HepG2 (cell line): ENCODE data around the gene PGP. TPM values are rescaled to one million over a fixed set of nuclear protein-coding genes. Genes with fewer than 3 reads are reported as not detected.

Source experiments
- AHR ChIP-seq: IDR thresholded peaks from 2 replicates; pipeline ENCODE4 v1.6.1; 2018; ENCODE audit warnings: missing genetic modification reagents, missing compliant biosample characterization
- ARID5B ChIP-seq: IDR thresholded peaks from 2 replicates; pipeline ENCODE4 v1.4.0; 2020; ENCODE audit warnings: mild to moderate bottlenecking, missing genetic modification reagents
- HNRNPL ChIP-seq: fragments of 200-400 bp; formaldehyde crosslinking; IDR thresholded peaks from 2 replicates; pipeline ENCODE4 v1.6.1; 2017; ENCODE audit warnings: mild to moderate bottlenecking, low read depth, low read length
- MAX ChIP-seq: IDR thresholded peaks from 2 replicates; pipeline ENCODE4 v1.6.1; 2012; ENCODE audit warnings: inconsistent platforms
- MYPOP ChIP-seq: sonication (generic); formaldehyde crosslinking; IDR thresholded peaks from 2 replicates; pipeline ENCODE4 v1.8.1; 2023; ENCODE audit warnings: mild to moderate bottlenecking, moderate library complexity, missing genetic modification reagents
- NCOA5 ChIP-seq: sonication (generic); formaldehyde crosslinking; IDR thresholded peaks from 2 replicates; pipeline ENCODE4 v1.4.0; 2020; ENCODE audit warnings: missing genetic modification reagents
- RARG ChIP-seq: sonication (generic); formaldehyde crosslinking; IDR thresholded peaks from 2 replicates; pipeline ENCODE4 v1.4.0; 2020; ENCODE audit warnings: low read depth, mild to moderate bottlenecking, missing genetic modification reagents
- REXO4 ChIP-seq: sonication (generic); formaldehyde crosslinking; IDR thresholded peaks from 2 replicates; pipeline ENCODE4 v1.8.0; 2022; ENCODE audit warnings: missing genetic modification reagents, mild to moderate bottlenecking, borderline replicate concordance
- SMAD1 ChIP-seq: sonication (generic); formaldehyde crosslinking; IDR thresholded peaks from 2 replicates; pipeline ENCODE4 v1.4.0; 2020; ENCODE audit warnings: missing genetic modification reagents, low read depth, mild to moderate bottlenecking, borderline replicate concordance
- XBP1 ChIP-seq: sonication (generic); formaldehyde crosslinking; IDR thresholded peaks from 2 replicates; pipeline ENCODE4 v1.5.0; 2020; ENCODE audit warnings: missing genetic modification reagents
- ZBTB34 ChIP-seq: sonication (generic); formaldehyde crosslinking; IDR thresholded peaks from 2 replicates; pipeline ENCODE4 v1.8.0; 2022; ENCODE audit warnings: mild to moderate bottlenecking, missing genetic modification reagents
- ZFX ChIP-seq: sonication (generic); formaldehyde crosslinking; IDR thresholded peaks from 2 replicates; pipeline ENCODE4 v1.4.0; 2020; ENCODE audit warnings: mild to moderate bottlenecking, low read depth, missing genetic modification reagents, moderate library complexity
- ZNF570 ChIP-seq: sonication (generic); formaldehyde crosslinking; IDR thresholded peaks from 2 replicates; pipeline ENCODE4 v1.4.0; 2020; ENCODE audit warnings: mild to moderate bottlenecking, missing genetic modification reagents, borderline replicate concordance
- ZNF878 ChIP-seq: sonication (generic); formaldehyde crosslinking; IDR thresholded peaks from 2 replicates; pipeline ENCODE4 v1.8.1; 2023; ENCODE audit warnings: mild to moderate bottlenecking, missing genetic modification reagents, moderate library complexity
- ZSCAN29 ChIP-seq: sonication (generic); formaldehyde crosslinking; conservative IDR thresholded peaks from 2 replicates; pipeline ENCODE4 v1.4.0; 2020; ENCODE audit warnings: mild to moderate bottlenecking, missing genetic modification reagents
- polyA plus RNA-seq, 8 experiments: library from polyadenylated mRNA; depleted of rRNA in 3 of 8; stranded (reverse) in 7 of 8; unstranded in 1 of 8; fragments of >200 nt; fragmentation: Illumina TruSeq in 4 of 8; extraction: Trizol in 4 of 8; gene quantifications; 2 replicates each; pipeline versions ENCODE4 v1.2.1 to v1.2.3, GENCODE V29; 2011 to 2016; ENCODE audit warnings: low read depth in 4 of 8, missing spikeins in 1 of 8, mixed read lengths in 1 of 8; ENCODE audit not compliant: insufficient read depth in 1 of 8
- total RNA-seq, 5 experiments: library from RNA; depleted of rRNA; stranded (reverse); fragments of >200 nt; fragmentation: Illumina TruSeq; extraction: Trizol; gene quantifications; 2 replicates each; pipeline ENCODE4 v1.2.3, GENCODE V29; 2016; ENCODE audit warnings: low read depth in 1 of 5
- TF ChIP-seq, protein P1 (sequence below): IDR thresholded peaks from 2 replicates; pipeline ENCODE4 v1.6.1; 2018; ENCODE audit warnings: missing genetic modification reagents, mild to moderate bottlenecking, missing compliant biosample characterization

Gene PGP
- total and polyA plus RNA-seq, 2 of the 13 experiments (the other 11 are each of a cell fraction or from before 2014, with no cell fraction given): 7.3 to 18.3 TPM

DNA sequence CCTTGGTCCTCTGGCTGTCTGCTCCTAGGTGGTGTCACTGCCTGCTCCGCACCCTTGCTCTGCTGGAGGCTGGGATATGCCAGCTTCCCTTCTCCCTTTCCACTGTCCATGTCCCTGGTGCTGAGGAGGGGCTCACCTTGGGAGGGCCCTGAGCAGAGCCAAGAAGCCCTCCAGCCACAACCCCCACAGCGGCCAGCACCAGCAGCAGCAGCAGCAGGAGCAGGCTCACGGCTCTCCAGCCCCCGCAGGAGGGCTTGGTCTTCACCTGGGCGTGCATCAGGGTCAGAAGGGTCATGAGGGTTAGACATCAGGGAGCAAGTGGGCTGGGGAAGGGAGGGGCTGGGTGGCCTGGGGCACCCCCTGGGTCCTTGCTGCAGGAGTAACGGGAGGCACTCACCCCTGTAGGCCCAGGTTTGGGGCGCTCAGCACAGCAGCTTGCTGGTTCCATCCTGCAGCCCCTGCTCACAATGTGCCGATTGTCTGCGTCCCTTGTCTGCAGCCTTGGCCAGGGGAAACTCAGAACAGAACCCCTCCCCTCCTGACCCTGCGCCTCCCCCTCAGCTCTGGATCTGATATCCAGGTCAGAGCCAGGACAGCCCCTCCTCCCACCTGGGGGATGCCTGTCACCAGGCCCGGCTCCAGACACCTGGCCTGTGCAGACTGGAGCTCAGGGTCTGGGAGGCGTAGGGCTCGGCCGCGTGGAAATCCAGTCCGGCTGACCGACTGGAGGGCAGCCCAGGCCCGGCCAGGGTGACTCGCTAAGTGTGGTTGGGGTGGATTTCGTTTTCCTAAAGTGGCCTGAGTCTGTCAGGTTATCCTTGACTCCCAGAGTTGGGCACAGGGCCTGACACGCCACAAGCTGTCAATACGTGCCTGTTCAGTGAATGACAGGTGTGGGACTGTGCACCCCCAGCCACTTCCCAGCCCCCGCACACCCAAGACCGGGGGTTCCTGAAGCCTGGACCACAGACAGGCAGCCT lies 4.0 kb downstream of the PGP start, which contains the start of gene BRICD5 (continued):
- TF ChIP-seq HNRNPL (no peak), SMAD1 (no peak), AHR (CRISPR knock-in tag) (no peak), ZBTB34 (CRISPR knock-in tag) (peak; percentile 48; the same call in 1 of the 2 replicates), ZNF878 (CRISPR knock-in tag) (no peak), ZFX (CRISPR knock-in tag) (peak; percentile 66), MAX (peak; percentile 50; the same call in 1 of the 2 replicates), XBP1 (CRISPR knock-in tag) (no peak), NCOA5 (CRISPR knock-in tag) (no peak), MYPOP (CRISPR knock-in tag) (no peak), RARG (no peak), ARID5B (no peak), ZSCAN29 (no peak), REXO4 (CRISPR knock-in tag) (no peak), ZNF570 (CRISPR knock-in tag) (no peak)
- TF ChIP-seq, protein P1, sequence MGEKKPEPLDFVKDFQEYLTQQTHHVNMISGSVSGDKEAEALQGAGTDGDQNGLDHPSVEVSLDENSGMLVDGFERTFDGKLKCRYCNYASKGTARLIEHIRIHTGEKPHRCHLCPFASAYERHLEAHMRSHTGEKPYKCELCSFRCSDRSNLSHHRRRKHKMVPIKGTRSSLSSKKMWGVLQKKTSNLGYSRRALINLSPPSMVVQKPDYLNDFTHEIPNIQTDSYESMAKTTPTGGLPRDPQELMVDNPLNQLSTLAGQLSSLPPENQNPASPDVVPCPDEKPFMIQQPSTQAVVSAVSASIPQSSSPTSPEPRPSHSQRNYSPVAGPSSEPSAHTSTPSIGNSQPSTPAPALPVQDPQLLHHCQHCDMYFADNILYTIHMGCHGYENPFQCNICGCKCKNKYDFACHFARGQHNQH: no peak
